AG04449 (cell line): ENCODE results near the gene DNPEP.

Experiments
- CTCF ChIA-PET: fragments of 350-600 bp; formaldehyde crosslinking; extraction: SDS; loops from one replicate; lab custom pipeline; 2021; ENCODE audit warnings: antibody characterized with exemption; lab: Yijun Ruan, JAX
- POLR2A ChIA-PET: fragments of 400-600, 350-600 bp; formaldehyde crosslinking; extraction: SDS; loops from one replicate; lab custom pipeline; 2020; ENCODE audit warnings: antibody characterized with exemption, inconsistent platforms; lab: Yijun Ruan, JAX
- DNase-seq: peaks from one replicate; pipeline ENCODE4 v3.0.0-alpha.2; 2010; ENCODE audit warnings: low read depth, low spot score
- H3K4me3 ChIP-seq: 2 replicates; pipeline ENCODE4 v1.5.1; 2011; ENCODE audit warnings: low read depth, mild to moderate bottlenecking, control low read depth, low read length
- CTCF ChIP-seq: IDR thresholded peaks from one replicate; pipeline ENCODE4 v1.5.1; 2011; ENCODE audit warnings: mild to moderate bottlenecking, moderate library complexity, low read length, control low read depth, inconsistent platforms; ENCODE audit not compliant: insufficient read depth; ENCODE audit errors: missing control alignments

Gene DNPEP

GRCh38 chr2:219369447-219369861 is 18.3 kb downstream of the DNPEP start:
- ChIA-PET CTCF (interaction anchor here (0.8 to 2.4 kb wide), 7 partner anchors 13 to 126 kb away, joined by 3 to 15 read pairs (median 5); partner anchors contain the start of gene DNPEP), POLR2A (interaction anchor here (1.0 to 1.3 kb wide), 2 partner anchors 9 to 18 kb away, joined by 3 to 4 read pairs; partner anchors contain the start of gene DNPEP)
- H3K4me3 ChIP-seq, result no peak overlapping the region
- no peak for TF ChIP-seq CTCF
- no peak for DNase-seq

- CTCF ChIA-PET, result interaction anchor here (0.8 to 2.4 kb wide), 8 partner anchors 12 to 161 kb away, joined by 3 to 15 read pairs (median 5); partner anchors contain the start of gene DNPEP
- peak; percentile 77 for DNase-seq
These were observed 19.0 kb downstream of the DNPEP start for GRCh38 chr2:219368690-219369191.

DNA sequence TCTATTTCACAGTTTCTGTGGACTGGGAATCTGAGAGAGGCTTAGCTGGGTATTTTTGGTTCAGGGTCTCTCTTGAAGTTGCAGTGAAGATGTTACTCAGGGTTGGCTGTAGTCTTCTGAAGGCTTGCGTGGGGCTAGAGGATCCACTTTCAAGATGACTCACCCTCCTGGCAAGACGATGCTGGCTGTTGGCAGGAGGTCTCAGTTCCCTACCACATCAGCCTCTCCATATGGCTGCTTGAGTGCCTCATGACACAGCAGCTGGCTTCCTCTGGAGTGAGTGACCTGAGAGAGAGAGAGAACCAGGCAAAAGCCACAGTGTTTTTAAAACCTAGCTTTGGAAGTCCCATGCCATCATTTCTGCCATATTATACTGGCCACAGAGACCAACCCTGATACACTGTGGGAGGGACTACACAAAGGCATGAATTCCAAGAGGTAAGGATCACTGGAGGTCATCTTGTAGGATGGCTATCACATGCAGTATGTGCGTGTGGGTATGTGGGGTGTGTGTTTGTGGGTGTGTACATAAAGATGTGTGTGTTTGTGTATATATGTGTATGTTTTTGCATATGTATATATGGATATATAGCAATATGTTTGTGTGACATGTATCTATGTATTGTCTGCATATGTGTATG is 25.1 kb downstream of the DNPEP start:
- H3K4me3 ChIP-seq, result no peak overlapping the region
- TF ChIP-seq CTCF, result no peak
- POLR2A ChIA-PET, result no interaction called here
- CTCF ChIA-PET, result interaction anchor here (0.9 to 8.5 kb wide), 9 partner anchors 11 to 203 kb away, joined by 3 to 78 read pairs (median 5); partner anchors contain the start of genes DNAJB2 and DNPEP
- peak; percentile 91 for DNase-seq

More at GRCh38 chr2:219368690-219369191, 19.0 kb downstream of the DNPEP start:
- no peak for TF ChIP-seq CTCF
- H3K4me3 ChIP-seq, result peak overlapping the region; percentile 36
- POLR2A ChIA-PET, result interaction anchor here (1.0 to 1.3 kb wide), 2 partner anchors 10 to 19 kb away, joined by 3 to 4 read pairs; partner anchors contain the start of gene DNPEP

GRCh38 chr2:219362072-219362471 is 25.6 kb downstream of the DNPEP start:
- ChIA-PET POLR2A (no interaction called here), CTCF (interaction anchor here (0.9 to 8.5 kb wide), 9 partner anchors 11 to 203 kb away, joined by 3 to 78 read pairs (median 5); partner anchors contain the start of genes DNAJB2 and DNPEP)
- TF ChIP-seq CTCF, result no peak
- DNase-seq, result no peak
- H3K4me3 ChIP-seq, result no peak overlapping the region

DNA sequence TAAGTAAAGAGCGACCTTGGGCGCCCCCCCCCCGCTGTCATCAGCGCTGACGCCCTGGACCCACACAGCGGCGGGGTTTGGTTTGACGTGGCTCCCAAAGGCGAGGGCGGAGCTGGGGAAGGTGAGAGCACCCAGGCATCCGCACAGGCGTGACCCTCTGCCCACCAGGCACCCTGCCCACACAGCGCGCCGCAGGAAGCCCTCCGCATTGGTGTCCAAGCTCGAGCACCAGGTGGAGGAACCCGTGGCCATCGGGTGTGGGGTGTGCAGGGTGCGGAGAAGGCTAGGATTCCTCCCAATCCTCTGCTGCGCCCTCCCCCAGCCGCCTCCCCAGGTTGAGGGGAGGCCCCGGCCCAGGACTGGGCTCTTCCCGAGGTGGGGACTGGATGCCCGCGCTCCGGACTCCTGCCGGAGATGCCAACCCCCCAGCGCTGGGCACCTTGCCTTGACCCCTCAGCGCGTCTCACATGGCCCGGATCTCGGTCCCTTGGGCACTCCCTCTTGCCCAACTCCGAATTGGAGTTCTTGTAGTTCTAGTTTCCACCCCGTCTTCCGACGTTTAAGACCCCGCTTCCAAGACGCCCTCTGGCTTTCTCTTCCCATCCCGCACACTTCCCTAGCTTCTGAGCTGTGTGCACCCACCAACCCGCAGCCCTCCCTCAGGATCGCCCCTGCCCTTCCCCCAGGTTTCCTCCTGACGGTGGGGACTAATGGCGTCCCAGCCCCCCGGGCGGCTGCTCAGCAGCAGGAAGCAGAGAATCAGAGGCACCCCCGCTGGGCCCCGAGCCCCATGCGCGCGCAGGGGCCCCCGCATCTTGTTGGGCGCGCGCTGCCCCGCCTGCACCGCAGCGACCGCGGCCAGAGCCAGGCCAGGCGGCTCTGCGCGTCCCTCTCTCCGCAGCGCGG is 29.3 kb downstream of the DNPEP start:
- CTCF ChIA-PET, result interaction anchor here (0.6 to 0.8 kb wide), 2 partner anchors 63 to 199 kb away, joined by 3 read pairs; no protein-coding TSS in a partner anchor
- POLR2A ChIA-PET, result no interaction called here
- peak overlapping the region; percentile 18; the same call in 1 of the 2 replicates for H3K4me3 ChIP-seq

More for the DNA sequence above, 29.3 kb downstream of the DNPEP start:
- no peak for TF ChIP-seq CTCF
- no peak for DNase-seq
